KOPT-K1 (cell line): ENCODE measurements around the gene TMEM168.

Experiments used
- H3K27ac ChIP-seq: fragments of 200-600 bp; sonication (generic); 2 replicates; pipeline ENCODE4 v1.5.1; 2016; ENCODE audit warnings: antibody characterized with exemption, mild to moderate bottlenecking, low read depth, low read length; ENCODE audit not compliant: poor library complexity, severe bottlenecking
- H3K36me3 ChIP-seq: fragments of 200-600 bp; sonication (generic); 2 replicates; pipeline ENCODE4 v1.5.1; 2017; ENCODE audit warnings: antibody characterized with exemption, mild to moderate bottlenecking, low read length, moderate library complexity; ENCODE audit not compliant: insufficient read depth
- H3K9me3 ChIP-seq: fragments of 200-600 bp; sonication (generic); 2 replicates; pipeline ENCODE4 v1.5.1; 2017; ENCODE audit warnings: antibody characterized with exemption, low read length, mild to moderate bottlenecking; ENCODE audit not compliant: insufficient read depth, poor library complexity, severe bottlenecking

Gene TMEM168

DNA sequence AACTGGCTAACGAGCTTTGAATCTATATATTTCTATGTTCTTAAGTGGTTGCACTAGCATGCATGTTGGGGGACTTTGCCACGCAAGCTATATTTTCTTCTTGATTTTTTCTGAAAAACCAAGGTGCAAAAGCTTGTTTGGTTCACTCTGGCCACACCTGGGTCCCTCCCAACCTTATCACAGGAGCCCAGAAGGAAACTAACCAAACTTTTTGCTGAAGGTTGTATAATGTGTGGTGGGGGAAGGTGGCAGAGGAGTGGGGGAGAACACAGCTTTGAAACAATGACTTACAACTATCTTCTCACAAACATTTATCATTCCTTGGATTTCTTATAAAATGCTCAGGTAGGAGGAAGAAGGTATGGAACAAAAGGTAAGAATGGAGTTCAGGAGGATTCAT, 75.3 kb downstream of the TMEM168 start:
- Histone ChIP-seq H3K36me3 (no peaks in the 10 kb centered on the region), H3K27ac (no peak overlapping the region), H3K9me3 (no peaks in the 10 kb centered on the region)
